GM18868 (cell line): Measurements from ENCODE around the gene SNAPC2.
"Not testable (repeated sequence)": the region's sequence is repeated elsewhere in the genome, so short reads cannot be mapped to it uniquely, and the experiment has no call there.

Experiments used
- ATAC-seq: cut with Tn5 transposase; IDR thresholded peaks from one replicate; pipeline ENCODE4 v1.9.1; 2021; ENCODE audit warnings: mild to moderate bottlenecking, moderate library complexity; ENCODE audit not compliant: unreplicated experiment

Gene SNAPC2

DNA sequence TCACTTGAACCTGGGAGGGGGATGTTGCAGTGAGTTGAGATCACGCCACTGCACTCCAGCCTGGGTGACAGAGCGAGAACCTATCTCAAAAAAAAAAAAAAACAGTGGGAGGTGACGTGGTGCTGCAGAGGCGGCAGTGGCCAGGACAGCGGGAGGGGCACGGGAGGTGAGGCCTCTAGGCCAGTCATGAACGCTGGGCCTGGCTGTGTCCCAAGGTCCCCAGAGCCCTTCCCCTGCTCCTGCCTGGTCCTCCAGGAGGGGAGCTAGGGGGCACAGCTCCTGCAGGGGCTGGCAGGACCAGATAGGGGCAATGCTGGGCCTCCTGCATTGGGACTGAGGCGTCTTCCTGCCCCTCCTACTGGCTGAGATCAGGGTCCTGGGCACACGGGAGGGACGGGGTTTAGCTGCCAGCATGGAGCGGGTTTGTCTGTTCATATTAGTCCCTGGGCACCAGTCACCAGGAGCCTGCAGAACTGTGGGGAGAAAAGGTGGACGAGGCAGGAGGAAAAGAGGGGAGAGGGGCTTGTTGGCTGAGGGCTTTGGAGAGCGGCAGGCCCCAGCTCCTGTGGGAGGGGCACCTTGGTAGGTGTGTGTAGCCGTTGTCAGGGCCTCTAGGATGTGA lies 11.9 kb upstream of the SNAPC2 start:
- ATAC-seq: no peak

DNA sequence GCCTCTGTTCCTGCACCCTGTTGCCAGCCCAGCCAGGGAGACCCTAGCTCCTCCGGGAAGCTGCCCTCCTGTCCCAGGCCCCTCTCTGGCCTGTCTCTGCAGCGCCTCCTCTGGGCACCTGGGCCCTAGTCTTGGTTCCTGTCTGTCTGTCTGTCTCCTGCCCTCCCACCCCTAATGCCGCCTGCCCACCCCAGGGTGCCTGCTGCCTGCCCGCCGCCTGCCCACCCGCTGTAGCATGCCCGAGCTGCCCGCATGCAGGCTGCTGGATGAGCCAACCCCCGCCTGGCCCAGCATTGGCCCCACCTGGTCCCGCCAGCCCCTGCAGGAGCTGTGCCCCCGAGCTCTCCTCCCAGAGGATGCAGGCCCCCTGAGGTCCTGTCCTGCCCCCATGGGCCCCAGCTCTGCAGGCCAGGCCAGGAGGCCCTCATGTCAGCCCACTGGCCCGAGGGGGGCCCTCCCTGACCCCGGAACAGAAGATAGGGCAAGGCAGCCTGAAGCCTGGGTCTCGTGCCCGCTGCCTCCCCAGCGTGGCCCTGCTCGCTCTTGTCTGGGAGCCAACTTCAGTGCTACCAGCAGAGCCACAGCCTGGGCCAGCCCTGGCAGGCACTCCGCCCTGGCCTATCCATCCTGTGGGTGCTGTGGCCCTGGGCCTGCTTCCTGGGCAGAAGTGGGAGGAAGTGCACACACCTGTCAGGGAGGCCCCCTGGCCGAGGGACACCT lies 11.2 kb upstream of the SNAPC2 start:
- ATAC-seq: no peak

DNA sequence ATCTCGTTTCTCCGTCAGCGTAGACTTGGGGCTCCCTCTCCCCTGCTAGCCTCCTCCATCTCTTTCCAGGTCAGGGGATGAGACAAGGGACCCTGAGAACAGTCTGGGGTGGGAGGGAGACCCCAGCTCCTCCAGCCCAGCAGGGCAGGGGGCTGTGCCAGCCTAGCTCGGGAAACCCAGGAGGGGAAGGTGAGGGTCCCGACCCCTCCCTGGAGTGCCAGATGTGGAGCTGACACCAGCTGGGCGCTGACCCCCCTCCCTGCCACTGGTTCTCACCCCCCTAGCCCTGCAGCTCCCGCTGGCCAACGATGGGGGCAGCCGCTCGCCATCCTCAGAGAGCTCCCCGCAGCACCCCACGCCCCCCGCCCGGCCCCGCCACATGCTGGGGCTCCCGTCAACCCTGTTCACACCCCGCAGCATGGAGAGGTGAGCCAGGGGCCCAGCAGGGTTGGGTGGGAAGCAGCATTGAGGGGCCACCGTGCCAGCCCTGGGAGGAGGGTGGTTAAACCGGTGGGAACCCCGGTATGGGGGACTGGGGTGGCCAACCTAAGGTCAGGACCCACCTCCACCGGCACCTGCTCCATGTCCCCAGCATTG lies 10.6 kb upstream of the SNAPC2 start:
- ATAC-seq: no peak

DNA sequence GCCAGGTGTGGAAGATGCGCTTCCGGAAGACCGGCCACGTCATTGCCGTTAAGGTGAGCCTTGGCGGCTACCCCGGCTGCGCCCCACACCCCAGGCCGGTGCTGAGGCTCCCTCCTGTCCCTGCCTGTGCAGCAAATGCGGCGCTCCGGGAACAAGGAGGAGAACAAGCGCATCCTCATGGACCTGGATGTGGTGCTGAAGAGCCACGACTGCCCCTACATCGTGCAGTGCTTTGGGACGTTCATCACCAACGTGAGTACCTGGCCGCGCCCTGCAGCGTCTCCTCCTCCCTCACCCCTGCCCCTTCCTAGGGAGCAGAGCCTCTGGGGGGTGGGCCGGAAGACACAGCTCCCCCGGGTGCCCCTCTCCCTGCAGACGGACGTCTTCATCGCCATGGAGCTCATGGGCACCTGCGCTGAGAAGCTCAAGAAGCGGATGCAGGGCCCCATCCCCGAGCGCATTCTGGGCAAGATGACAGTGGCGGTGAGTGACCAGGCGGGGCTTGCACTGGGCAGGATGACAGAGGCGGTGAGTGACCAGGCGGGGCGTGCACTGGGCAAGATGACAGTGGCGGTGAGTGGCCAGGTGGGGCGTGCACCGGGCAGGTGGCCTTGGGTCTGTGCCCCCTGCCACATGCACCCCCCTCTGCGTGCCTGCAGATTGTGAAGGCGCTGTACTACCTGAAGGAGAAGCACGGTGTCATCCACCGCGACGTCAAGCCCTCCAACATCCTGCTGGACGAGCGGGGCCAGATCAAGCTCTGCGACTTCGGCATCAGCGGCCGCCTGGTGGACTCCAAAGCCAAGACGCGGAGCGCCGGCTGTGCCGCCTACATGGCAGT lies 9.6 kb upstream of the SNAPC2 start:
- no peak for ATAC-seq

DNA sequence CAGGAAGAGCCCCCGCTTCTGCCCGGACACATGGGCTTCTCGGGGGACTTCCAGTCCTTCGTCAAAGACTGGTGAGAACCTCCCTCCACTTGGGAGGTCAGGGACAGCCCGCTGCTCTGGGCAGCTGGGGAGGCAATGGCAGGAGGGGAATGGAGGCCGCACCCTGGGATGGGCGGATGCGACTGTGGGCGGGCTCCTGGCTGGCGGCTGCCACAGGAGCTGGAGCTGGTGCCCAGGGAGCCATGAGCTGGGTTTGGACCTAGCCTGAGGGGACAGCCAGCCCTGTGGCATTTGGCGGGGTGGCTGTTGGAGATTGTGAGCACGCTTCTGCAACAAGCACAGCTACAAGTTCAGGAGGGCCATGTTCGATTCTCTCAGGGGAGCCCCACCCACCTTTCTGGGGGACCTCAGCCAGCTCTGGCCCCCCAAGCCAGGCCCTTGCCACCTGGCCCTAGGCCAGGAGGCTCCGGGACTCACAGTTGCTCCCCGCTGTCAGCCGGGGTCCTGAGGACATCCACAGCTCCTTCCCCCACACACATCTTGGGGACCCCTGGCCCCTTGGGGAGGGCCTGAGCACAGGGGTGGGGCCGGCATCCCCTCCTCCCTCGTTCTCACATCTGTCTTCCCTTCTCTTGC lies 8.5 kb upstream of the SNAPC2 start:
- ATAC-seq: no peak

DNA sequence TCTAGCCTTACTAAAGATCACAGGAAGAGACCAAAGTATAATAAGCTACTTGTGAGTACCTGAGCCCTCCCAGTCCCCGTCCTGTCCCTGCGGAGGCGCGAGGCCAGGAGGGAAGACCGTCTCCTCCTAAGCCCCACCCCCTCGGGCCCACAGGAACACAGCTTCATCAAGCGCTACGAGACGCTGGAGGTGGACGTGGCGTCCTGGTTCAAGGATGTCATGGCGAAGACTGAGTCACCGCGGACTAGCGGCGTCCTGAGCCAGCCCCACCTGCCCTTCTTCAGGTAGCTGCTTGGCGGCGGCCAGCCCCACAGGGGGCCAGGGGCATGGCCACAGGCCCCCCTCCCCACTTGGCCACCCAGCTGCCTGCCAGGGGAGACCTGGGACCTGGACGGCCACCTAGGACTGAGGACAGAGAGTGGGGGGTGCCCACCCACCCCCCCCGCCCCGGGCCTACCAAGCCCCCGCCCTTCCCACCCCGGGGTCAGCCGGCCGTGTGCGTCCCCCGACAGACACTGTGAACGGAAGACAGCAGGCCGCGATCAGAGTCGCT lies 7.9 kb upstream of the SNAPC2 start:
- no peak for ATAC-seq

DNA sequence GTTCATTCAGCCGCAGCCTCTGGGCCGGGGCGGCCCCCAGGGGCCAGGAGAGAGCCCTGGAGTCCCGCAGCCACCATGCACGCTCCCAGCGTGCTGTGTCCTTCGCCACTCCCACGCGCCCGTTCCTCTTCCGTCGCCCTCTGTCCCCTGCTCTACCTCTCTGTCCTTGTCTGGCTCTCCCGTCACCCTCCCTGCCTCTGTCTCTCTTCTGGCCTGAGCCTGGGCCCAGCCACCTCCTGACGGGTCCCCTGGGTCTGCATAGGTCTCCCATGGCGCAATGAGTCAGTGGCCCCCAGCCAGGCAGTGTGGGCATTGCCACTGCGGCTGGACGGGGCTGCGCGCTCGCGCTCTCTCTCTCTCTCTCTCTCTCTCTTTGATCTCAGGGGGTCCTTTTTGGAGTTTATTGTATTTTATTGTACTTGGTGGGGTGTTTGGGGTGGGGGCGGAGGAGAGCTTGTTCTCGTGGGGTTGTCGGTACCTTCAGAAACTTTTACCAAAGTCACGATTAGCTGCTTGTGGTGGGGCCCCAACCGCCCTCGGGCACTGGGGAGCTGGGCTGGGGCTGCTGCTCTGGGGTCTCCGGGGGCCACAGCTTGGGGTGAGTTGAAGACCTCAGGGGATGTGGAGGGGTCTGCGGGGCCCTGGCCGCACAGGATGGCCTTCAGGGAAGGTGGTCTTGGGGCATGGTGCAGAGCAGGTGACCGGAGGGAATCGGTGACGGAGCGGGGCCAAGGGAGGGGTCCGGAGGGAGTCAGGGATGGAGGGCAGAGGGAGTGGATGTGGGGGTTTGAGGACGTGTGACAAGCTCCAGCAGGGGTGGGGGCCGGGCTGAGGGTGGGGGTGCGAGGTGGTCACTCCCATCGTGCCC lies 7.2 kb upstream of the SNAPC2 start:
- no peak for ATAC-seq

DNA sequence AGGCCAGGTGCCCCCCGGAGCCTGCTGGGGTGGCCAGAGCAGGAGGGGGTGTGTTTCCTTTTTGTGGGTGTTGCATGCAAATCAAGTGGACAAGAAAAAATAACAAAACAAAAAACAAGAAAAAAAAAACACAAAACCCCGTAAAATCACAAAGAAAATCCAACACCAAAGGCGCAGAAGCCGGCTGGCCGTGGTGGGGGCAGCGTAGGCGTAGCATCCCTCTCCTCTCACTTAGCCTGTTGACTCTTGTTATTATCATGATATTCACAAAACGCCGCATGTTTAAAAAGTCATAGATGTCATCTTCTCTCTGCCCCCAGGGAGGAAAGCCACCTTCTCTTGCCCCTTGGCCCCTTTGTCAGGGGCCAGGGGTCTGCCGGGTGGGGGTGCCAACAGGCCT lies 6.5 kb upstream of the SNAPC2 start:
- ATAC-seq: no peak

DNA sequence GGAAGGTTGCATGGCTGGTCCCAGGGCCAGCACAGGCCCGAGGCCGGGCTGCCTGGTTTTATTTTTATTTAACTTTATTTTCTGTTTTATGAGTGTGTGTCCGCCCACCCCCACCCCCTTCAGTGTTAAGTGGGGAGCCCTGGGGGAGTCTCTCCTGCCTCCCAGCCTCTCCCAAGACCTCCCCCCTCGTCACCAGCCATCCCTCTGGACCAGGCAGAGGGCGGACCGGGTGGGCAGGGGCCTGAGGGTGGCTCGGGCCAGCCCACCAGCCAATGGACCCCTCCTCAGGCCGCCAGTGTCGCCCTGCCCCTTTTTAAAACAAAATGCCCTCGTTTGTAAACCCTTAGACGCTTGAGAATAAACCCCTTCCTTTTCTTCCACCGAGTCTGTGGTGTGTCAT lies 6.0 kb upstream of the SNAPC2 start:
- no peak for ATAC-seq

DNA sequence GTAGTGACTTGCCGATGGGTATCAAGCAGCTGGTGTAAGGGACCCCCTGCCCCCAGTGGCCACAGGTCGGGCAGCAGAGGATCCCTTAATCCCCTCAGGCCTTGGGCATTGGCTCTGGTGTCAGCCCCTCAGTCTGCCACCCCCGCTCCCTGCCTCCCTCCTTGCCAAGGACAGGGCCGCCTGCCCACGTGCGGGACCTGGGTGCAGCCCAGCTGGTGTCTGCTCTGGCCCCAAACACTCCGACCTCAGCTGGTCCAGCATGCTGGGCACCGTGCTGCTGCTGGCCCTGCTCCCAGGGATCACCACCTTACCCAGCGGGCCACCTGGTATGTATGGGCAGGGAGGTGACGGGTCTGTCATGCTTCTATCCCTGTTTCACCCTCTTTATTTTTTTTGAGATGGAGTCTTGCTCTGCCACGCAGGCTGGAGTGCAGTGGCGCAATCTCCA lies 5.5 kb upstream of the SNAPC2 start, which contains the start of gene TGFBR3L:
TSS of gene TGFBR3L (plus strand) at position 233 of the 448 bp plus-strand sequence.
- no peak for ATAC-seq

DNA sequence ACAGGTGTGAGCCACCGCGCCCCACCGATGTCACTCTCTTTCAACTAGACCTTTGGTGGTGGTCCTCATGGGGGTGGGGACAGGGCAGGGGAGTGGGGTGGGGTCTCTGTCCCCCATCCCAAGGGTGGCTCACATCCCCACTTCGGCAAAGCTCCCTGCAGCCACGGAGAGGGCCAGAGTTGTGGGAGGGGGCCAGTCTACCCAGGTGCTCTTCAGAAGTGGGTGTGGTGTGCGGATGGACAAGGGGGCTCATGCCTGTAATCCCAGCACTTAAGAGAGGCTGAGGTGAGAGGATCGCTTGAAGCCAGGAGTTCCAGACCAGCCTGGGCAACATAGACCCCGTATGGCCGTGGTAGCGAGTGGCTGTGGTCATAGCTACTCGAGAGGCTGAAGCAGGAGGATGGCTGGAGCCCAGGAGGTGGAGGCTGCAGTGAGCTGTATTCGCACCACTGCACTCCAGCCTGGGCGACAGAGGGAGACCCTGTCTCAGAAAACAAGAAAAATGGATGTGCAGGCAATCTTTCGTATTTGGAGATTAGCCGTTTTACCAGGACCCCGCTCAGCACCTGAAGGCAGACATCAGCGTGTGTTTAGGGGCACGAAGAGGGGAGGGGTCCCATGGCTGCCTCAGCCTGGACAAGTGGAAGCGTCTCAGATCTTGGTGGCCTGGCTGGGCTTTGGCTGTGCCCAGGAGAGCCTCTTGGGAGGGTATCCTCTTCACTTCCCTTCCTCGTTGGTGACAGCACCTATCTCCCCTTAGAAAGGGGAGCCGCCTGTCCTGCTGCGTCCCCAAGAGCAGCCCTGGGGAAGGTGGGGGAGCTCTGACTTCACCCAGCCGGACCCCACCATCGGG lies 4.7 kb upstream of the SNAPC2 start:
- ATAC-seq: no peak

DNA sequence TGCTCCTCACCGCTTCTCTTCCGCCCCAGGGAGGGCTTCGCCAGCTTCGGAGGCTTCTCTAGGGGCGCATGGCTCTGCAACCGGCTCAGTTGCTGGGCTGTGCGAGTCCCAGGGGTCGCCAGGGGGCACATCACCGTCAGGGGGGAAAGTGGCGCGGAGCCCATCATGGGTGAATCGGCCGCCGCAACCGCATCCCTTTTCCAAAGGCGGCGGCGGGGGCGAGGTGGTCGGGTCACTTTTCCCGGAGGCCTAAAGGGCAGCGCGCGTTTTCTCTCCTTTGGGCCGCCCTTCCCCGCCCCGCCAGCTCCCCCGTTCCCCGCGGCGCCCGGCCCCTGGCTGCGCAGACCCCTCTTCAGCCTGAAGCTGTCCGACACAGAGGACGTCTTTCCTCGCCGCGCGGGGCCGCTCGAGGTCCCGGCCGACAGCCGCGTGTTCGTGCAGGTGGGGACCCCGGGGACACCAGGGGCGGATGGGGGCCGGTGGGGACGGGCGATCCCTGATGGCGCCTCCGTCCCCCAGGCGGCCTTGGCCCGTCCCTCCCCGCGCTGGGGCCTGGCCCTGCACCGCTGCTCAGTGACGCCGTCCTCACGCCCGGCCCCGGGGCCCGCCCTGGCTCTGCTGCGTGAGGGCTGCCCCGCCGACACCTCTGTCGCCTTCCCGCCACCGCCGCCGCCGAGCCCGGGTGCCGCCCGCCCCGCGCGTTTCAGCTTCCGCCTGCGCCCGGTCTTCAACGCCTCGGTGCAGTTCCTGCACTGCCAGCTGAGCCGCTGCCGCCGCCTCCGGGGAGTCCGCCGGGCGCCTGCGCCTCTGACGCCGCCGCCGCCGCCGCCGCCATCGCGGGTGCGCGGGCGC lies 3.8 kb upstream of the SNAPC2 start:
- no peak for ATAC-seq

DNA sequence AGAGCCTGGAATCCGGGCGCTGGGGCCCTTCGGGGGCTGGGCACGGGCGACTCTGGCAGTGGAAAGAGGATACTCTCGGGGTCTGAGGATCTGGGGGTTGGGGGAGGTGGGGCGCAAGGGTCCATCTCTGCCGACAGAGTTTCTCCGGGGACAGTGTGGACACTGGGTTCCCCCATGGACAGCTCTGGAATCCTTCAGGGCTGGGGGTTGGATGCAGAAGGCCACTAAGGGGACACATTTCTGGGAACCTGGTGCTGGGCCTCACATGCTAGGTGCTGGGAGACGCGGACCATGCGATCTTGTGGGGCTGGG lies 3.2 kb upstream of the SNAPC2 start:
- ATAC-seq: no peak

DNA sequence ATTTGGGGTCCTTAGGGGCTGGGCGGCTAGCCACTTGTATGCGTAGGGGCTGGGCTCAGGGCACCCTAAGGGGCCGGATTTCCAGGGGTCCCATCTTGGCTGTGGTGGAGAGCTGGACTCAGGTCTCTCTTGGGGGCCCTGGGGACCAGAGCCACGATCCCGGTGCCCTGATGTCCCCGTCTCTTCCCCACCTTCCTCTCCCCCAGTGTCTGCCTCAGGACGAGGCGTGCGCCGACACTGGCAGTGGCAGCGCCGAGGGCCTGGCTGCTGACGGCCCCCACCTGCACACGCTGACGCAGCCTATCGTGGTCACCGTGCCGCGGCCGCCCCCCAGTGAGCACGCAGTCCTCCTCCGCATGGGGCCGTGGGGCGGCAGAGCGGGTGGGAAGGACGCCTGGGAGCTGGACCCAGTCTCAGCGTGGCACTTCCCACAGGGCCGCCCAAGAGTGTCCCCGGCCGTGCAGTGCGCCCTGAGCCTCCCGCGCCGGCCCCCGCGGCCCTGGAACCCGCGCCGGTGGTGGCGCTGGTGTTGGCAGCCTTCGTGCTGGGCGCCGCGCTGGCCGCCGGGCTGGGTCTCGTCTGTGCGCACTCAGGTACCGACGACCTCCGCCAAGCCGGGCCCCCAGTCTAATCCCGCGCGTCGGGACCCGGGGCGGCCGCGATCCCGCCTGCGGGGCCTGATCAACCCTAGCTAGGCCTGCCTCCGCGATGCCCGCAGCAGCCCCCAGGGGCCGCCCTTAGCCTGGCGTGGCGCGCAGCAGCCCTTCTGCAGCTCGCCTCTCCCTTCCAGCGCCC lies 2.7 kb upstream of the SNAPC2 start:
- no peak for ATAC-seq

DNA sequence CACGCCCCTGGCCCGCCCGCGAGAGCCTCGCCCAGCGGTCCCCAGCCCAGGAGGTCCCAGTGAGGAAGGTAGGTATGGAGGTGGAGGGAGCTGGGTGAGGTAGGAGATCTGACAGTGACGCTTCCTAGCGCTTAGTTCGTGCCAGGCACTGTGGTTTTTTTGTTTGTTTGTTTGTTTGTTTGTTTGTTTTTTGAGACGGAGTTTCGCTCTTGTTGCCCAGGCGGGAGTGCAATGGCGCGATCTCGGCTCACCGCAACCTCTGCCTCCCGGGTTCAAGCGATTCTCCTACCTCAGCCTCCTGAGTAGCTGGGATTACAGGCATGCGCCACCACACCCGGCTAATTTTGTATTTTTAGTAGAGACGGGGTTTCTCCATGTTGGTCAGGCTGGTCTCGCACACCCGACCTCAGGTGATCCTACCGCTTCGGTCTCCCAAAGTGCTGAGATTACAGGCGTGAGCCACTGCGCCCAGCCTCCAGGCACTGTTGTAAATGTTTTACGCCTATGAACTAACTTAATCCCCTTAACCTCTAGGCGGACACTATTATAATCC lies 2.0 kb upstream of the SNAPC2 start:
- ATAC-seq: not testable (repeated sequence)

DNA sequence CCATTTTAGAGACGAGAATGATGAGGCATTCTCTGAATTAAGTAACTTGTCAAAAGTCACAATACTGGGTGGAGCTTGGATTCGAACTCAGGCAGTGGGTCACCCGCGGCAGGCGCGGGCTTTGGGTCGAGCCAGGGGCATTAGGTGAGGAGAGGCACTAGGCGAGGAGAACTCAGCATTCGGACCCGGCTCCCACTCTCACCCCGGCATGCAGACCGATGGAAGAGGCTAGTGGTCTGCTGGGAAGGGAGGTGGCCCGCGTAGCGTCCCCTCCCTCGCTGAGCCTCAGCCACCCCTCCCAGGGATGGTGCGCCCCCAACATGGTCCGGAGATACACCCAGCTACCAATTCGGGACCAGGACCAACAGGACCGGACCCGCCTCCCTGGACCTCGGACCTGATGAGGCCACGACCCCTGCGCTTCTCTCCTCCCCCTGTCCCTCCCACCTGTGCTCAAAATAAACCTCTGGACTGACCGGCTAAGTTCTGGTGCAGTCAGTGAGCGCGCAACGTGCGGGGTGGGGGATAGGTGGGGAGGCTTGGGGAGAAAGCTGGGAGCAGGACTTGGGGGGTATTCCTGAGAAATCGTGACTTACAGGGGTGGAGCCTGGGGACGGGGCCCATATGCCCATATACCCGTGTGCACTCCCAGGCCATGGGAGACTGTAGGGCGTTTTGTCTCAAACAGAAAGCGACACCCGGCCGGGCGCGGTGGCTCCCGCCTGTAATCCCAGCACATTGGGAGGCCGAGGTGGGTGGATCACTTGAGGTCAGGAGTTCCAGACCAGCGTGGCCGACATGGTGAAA lies 1.3 kb upstream of the SNAPC2 start:
- ATAC-seq: no peak
